MM.1S (cell line): Measurements from ENCODE around the gene RPRD1A.

Source experiments
- DNase-seq: peaks from one replicate; pipeline ENCODE4 v3.0.0-alpha.2; 2015
- H2AFZ ChIP-seq: fragments of 300-600 bp; sonication (generic); 2 replicates; pipeline ENCODE4 v1.6.0; 2016; ENCODE audit warnings: antibody characterized with exemption, low read length
- H3F3A ChIP-seq: fragments of 300-600 bp; sonication (generic); 2 replicates; pipeline ENCODE4 v1.6.1; 2016; ENCODE audit warnings: mild to moderate bottlenecking, antibody characterized with exemption, low read length, moderate library complexity, mixed read lengths; ENCODE audit not compliant: insufficient read depth
- H3K27ac ChIP-seq: fragments of 300-600 bp; sonication (generic); 2 replicates; pipeline ENCODE4 v1.5.1; 2016; ENCODE audit warnings: mild to moderate bottlenecking, low read length
- H3K27me3 ChIP-seq: fragments of 300-600 bp; sonication (generic); replicated peaks from 2 replicates; pipeline ENCODE4 v1.6.0; 2016; ENCODE audit warnings: low read length; ENCODE audit not compliant: insufficient read depth
- H3K36me3 ChIP-seq: fragments of 300-600 bp; sonication (generic); replicated peaks from 2 replicates; pipeline ENCODE4 v1.6.1; 2016; ENCODE audit warnings: mild to moderate bottlenecking, low read length, mixed read lengths; ENCODE audit not compliant: insufficient read depth
- H3K4me1 ChIP-seq: fragments of 300-600 bp; sonication (generic); 2 replicates; pipeline ENCODE4 v1.6.1; 2016; ENCODE audit warnings: low read length, mixed read lengths
- H3K4me2 ChIP-seq: fragments of 300-600 bp; sonication (generic); 2 replicates; pipeline ENCODE4 v1.6.0; 2016; ENCODE audit warnings: low read depth, low read length
- H3K4me3 ChIP-seq: fragments of 300-600 bp; sonication (generic); 2 replicates; pipeline ENCODE4 v1.5.1; 2016; ENCODE audit warnings: low read length, mixed read lengths
- H3K79me2 ChIP-seq: fragments of 300-600 bp; sonication (generic); 2 replicates; pipeline ENCODE4 v1.6.1; 2016; ENCODE audit warnings: mixed run types, low read length, mixed read lengths
- H3K9ac ChIP-seq: fragments of 300-600 bp; sonication (generic); 2 replicates; pipeline ENCODE4 v1.6.1; 2016; ENCODE audit warnings: low read length, mixed read lengths
- H3K9me2 ChIP-seq: fragments of 300-600 bp; sonication (generic); replicated peaks from 2 replicates; pipeline ENCODE4 v1.6.1; 2016; ENCODE audit warnings: mild to moderate bottlenecking, low read length, mixed read lengths; ENCODE audit not compliant: insufficient read depth
- H3K9me3 ChIP-seq: fragments of 300-600 bp; sonication (generic); replicated peaks from 2 replicates; pipeline ENCODE4 v1.6.1; 2016; ENCODE audit warnings: mild to moderate bottlenecking, low read length, mixed read lengths; ENCODE audit not compliant: insufficient read depth
- H4K20me1 ChIP-seq: fragments of 300-600 bp; sonication (generic); 2 replicates; pipeline ENCODE4 v1.6.1; 2016; ENCODE audit warnings: mild to moderate bottlenecking, low read length, moderate library complexity, mixed read lengths; ENCODE audit not compliant: insufficient read depth
- EZH2 ChIP-seq: fragments of 300-600 bp; sonication (generic); optimal IDR thresholded peaks from 2 replicates; pipeline ENCODE3; 2017; ENCODE audit warnings: low read depth, mild to moderate bottlenecking, antibody characterized with exemption, low read length, mixed read lengths
- EZH2phosphoT487 ChIP-seq: fragments of 300-600 bp; sonication (generic); IDR thresholded peaks from 2 replicates; pipeline ENCODE4 v1.6.1; 2018; ENCODE audit warnings: antibody characterized with exemption, low read length
- TF ChIP-seq, protein P1 (sequence below): fragments of 300-600 bp; sonication (generic); IDR thresholded peaks from 2 replicates; pipeline ENCODE4 v1.5.1; 2016; ENCODE audit warnings: antibody characterized with exemption, low read length, mixed read lengths

Gene RPRD1A

DNA sequence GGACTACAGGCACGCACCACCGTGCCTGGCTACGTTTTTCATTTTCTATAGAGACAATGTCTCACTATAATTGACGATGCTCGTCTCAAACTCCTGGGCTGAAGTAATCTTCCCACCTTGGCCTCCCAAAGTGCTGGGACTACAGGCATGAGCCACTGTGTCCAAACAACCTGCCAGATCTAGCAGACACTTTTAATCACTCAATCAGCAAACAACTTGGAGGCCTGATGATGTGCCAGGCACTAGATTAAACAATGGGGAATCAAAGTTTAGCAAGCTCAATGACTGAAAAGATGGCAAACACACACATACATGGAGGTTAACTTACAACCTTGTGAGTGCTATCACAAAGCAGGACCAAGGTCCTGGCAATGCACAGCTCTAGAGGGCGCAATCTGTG lies 124.7 kb downstream of the RPRD1A start:
- no peaks in the 10 kb centered on the region for H3K4me1 ChIP-seq
- no peaks in the 10 kb centered on the region for H3K36me3 ChIP-seq
- no peaks in the 10 kb centered on the region for H3K27me3 ChIP-seq
- no peaks in the 10 kb centered on the region for H3K9me2 ChIP-seq
- no peak overlapping the region for H3K9ac ChIP-seq
- H3K27ac ChIP-seq, result no peak overlapping the region
- H3F3A ChIP-seq, result no peaks in the 10 kb centered on the region
- H3K4me2 ChIP-seq, result no peak overlapping the region
- no peak overlapping the region for H3K4me3 ChIP-seq
- no peak for DNase-seq
- H3K9me3 ChIP-seq, result no peaks in the 10 kb centered on the region
- no peaks in the 10 kb centered on the region for H4K20me1 ChIP-seq
- TF ChIP-seq EZH2, result no peak
- TF ChIP-seq EZH2phosphoT487, result no peak
- TF ChIP-seq, protein P1, sequence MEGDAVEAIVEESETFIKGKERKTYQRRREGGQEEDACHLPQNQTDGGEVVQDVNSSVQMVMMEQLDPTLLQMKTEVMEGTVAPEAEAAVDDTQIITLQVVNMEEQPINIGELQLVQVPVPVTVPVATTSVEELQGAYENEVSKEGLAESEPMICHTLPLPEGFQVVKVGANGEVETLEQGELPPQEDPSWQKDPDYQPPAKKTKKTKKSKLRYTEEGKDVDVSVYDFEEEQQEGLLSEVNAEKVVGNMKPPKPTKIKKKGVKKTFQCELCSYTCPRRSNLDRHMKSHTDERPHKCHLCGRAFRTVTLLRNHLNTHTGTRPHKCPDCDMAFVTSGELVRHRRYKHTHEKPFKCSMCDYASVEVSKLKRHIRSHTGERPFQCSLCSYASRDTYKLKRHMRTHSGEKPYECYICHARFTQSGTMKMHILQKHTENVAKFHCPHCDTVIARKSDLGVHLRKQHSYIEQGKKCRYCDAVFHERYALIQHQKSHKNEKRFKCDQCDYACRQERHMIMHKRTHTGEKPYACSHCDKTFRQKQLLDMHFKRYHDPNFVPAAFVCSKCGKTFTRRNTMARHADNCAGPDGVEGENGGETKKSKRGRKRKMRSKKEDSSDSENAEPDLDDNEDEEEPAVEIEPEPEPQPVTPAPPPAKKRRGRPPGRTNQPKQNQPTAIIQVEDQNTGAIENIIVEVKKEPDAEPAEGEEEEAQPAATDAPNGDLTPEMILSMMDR, result no peak
- H2AFZ ChIP-seq, result no peak overlapping the region
- H3K79me2 ChIP-seq, result no peaks in the 10 kb centered on the region

DNA sequence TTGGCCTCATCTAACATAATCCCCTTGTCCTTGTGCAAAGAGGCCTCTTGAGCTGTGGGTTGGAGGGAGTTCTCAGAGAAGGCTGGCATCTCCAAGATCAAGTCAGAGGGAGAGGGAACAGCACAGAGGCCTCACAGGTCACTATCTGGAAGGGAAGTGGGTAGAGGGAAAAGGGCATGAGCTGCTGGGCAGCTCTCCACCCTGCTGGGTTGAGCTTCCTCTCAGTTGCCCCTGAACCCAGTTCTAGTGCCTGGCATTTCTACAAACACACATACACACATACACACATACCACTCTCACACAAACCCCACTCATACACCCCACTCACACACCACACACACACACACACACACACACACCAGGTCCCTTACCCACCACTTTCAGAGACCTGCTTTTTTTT lies 125.2 kb downstream of the RPRD1A start:
- Histone ChIP-seq H4K20me1 (no peaks in the 10 kb centered on the region), H3K4me2 (no peak overlapping the region), H3K9ac (no peak overlapping the region), H3F3A (no peaks in the 10 kb centered on the region), H3K79me2 (no peaks in the 10 kb centered on the region), H3K36me3 (no peaks in the 10 kb centered on the region), H2AFZ (no peak overlapping the region), H3K9me3 (no peaks in the 10 kb centered on the region), H3K27ac (no peak overlapping the region), H3K4me3 (no peak overlapping the region), H3K9me2 (no peaks in the 10 kb centered on the region), H3K4me1 (no peaks in the 10 kb centered on the region), H3K27me3 (no peaks in the 10 kb centered on the region)
- TF ChIP-seq, protein P1, result no peak
- TF ChIP-seq EZH2, result no peak
- TF ChIP-seq EZH2phosphoT487, result no peak
- no peak for DNase-seq

DNA sequence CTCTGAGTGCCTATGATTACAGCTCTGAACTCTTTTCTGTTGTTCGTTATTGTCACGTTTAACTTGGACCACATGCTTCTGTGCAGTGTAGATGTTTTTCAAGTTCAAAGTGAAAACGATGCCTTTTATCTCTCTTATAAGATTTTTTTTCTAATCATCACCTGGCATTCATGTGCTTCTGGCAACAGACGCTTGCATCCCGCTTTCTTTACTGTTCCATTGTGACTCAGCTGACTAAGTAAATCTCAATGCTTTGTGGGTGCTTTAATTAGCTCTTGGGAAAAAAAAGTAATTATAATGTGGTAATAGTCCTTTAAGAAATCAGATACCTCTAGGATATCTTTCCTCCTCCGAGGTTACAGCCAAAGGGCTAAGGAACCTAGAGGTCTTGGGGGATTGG lies 126.1 kb downstream of the RPRD1A start:
- no peak overlapping the region for H3K4me3 ChIP-seq
- H3K9me2 ChIP-seq, result no peaks in the 10 kb centered on the region
- DNase-seq, result no peak
- H3K9ac ChIP-seq, result no peak overlapping the region
- H3K27ac ChIP-seq, result no peak overlapping the region
- no peak for TF ChIP-seq EZH2
- TF ChIP-seq, protein P1, result no peak
- no peak for TF ChIP-seq EZH2phosphoT487
- no peaks in the 10 kb centered on the region for H3K79me2 ChIP-seq
- H3F3A ChIP-seq, result no peaks in the 10 kb centered on the region
- H3K9me3 ChIP-seq, result no peaks in the 10 kb centered on the region
- H3K36me3 ChIP-seq, result no peaks in the 10 kb centered on the region
- no peak overlapping the region for H2AFZ ChIP-seq
- no peak overlapping the region for H3K4me2 ChIP-seq
- H4K20me1 ChIP-seq, result no peaks in the 10 kb centered on the region
- H3K27me3 ChIP-seq, result no peaks in the 10 kb centered on the region
- no peaks in the 10 kb centered on the region for H3K4me1 ChIP-seq
